HepG2 (cell line): ENCODE measurements around the gene ATP6V1C2. TPM values are rescaled to one million over a fixed set of nuclear protein-coding genes. Genes with fewer than 3 reads are reported as not detected.
A peak's percentile ranks its signal among the peaks of the same experiment; 100 is the strongest.

ENCODE experiments used
- BORCS8-MEF2B ChIP-seq: sonication (generic); formaldehyde crosslinking; IDR thresholded peaks from 2 replicates; pipeline ENCODE4 v1.8.0; 2022; ENCODE audit warnings: mild to moderate bottlenecking, missing genetic modification reagents
- CEBPB ChIP-seq: IDR thresholded peaks from 2 replicates; pipeline ENCODE4 v1.6.1; 2011; ENCODE audit warnings: low read depth, low read length, improper control_type of control experiment, borderline replicate concordance
- CEBPG ChIP-seq: IDR thresholded peaks from 2 replicates; pipeline ENCODE4 v1.6.1; 2016
- CREM ChIP-seq, 2 experiments: sonication (generic) in 1 of 2; formaldehyde crosslinking in 1 of 2; IDR thresholded peaks; 2 replicates each; pipeline versions ENCODE4 v1.4.0 to v1.6.1; 2016 to 2020; ENCODE audit warnings: antibody characterized with exemption in 1 of 2, mild to moderate bottlenecking in 1 of 2, missing genetic modification reagents in 1 of 2
- DR1 ChIP-seq: sonication (generic); formaldehyde crosslinking; IDR thresholded peaks from 2 replicates; pipeline ENCODE4 v1.8.0; 2021; ENCODE audit warnings: mild to moderate bottlenecking, missing genetic modification reagents, inconsistent platforms
- MIXL1 ChIP-seq: IDR thresholded peaks from 2 replicates; pipeline ENCODE4 v1.6.1; 2016
- NFE2L1 ChIP-seq: sonication (generic); formaldehyde crosslinking; IDR thresholded peaks from 2 replicates; pipeline ENCODE4 v1.4.0; 2020; ENCODE audit warnings: missing genetic modification reagents, mild to moderate bottlenecking, borderline replicate concordance
- RNF219 ChIP-seq: sonication (generic); formaldehyde crosslinking; IDR thresholded peaks from 2 replicates; pipeline ENCODE4 v1.5.0; 2020; ENCODE audit warnings: mild to moderate bottlenecking, missing genetic modification reagents
- SMAD9 ChIP-seq: sonication (generic); formaldehyde crosslinking; IDR thresholded peaks from 2 replicates; pipeline ENCODE4 v1.5.1; 2020; ENCODE audit warnings: mild to moderate bottlenecking, missing genetic modification reagents
- SOX13 ChIP-seq, 3 experiments: fragments of 450-650 bp in 1 of 3; sonication (generic) in 1 of 3; formaldehyde crosslinking in 1 of 3; IDR thresholded peaks in 2 of 3; conservative IDR thresholded peaks in 1 of 3; 2 replicates each; pipeline versions ENCODE4 v1.5.0 to v1.6.1; 2016 to 2020; ENCODE audit warnings: antibody characterized with exemption in 1 of 3, mild to moderate bottlenecking in 1 of 3, missing compliant biosample characterization in 1 of 3, missing genetic modification reagents in 1 of 3, moderate library complexity in 1 of 3
- SP2 ChIP-seq: sonication (generic); formaldehyde crosslinking; IDR thresholded peaks from 2 replicates; pipeline ENCODE4 v1.5.1; 2020; ENCODE audit warnings: mild to moderate bottlenecking, missing genetic modification reagents
- SRSF9 ChIP-seq: fragments of 200-400 bp; formaldehyde crosslinking; IDR thresholded peaks from 2 replicates; pipeline ENCODE4 v1.6.1; 2018; ENCODE audit warnings: borderline replicate concordance, mild to moderate bottlenecking, low read depth, low read length; ENCODE audit not compliant: insufficient read depth, poor library complexity, severe bottlenecking
- TAF15 ChIP-seq: fragments of 200-400 bp; formaldehyde crosslinking; IDR thresholded peaks from one replicate; pipeline ENCODE4 v1.6.1; 2018; ENCODE audit warnings: mild to moderate bottlenecking, low read depth, low read length; ENCODE audit not compliant: poor library complexity, severe bottlenecking
- ZFX ChIP-seq: sonication (generic); formaldehyde crosslinking; IDR thresholded peaks from 2 replicates; pipeline ENCODE4 v1.4.0; 2020; ENCODE audit warnings: mild to moderate bottlenecking, low read depth, missing genetic modification reagents, moderate library complexity
- ZKSCAN8 ChIP-seq: IDR thresholded peaks from 2 replicates; pipeline ENCODE4 v1.6.1; 2016; ENCODE audit warnings: borderline replicate concordance, missing genetic modification reagents, missing compliant biosample characterization
- ZMYM2 ChIP-seq: sonication (generic); formaldehyde crosslinking; IDR thresholded peaks from 2 replicates; pipeline ENCODE4 v1.8.0; 2022; ENCODE audit warnings: mild to moderate bottlenecking, missing genetic modification reagents
- ZNF451 ChIP-seq: sonication (generic); formaldehyde crosslinking; IDR thresholded peaks from 2 replicates; pipeline ENCODE4 v1.5.0; 2020; ENCODE audit warnings: mild to moderate bottlenecking, missing genetic modification reagents
- ZNF512B ChIP-seq: sonication (generic); formaldehyde crosslinking; IDR thresholded peaks from 2 replicates; pipeline ENCODE4 v1.5.1; 2020; ENCODE audit warnings: missing genetic modification reagents, mild to moderate bottlenecking, borderline replicate concordance
- ZNF7 ChIP-seq: IDR thresholded peaks from 2 replicates; pipeline ENCODE4 v1.6.1; 2016; ENCODE audit warnings: missing biosample characterization, missing genetic modification reagents
- polyA plus RNA-seq, 8 experiments: library from polyadenylated mRNA; depleted of rRNA in 3 of 8; stranded (reverse) in 7 of 8; unstranded in 1 of 8; fragments of >200 nt; fragmentation: Illumina TruSeq in 4 of 8; extraction: Trizol in 4 of 8; gene quantifications; 2 replicates each; pipeline versions ENCODE4 v1.2.1 to v1.2.3, GENCODE V29; 2011 to 2016; ENCODE audit warnings: low read depth in 4 of 8, missing spikeins in 1 of 8, mixed read lengths in 1 of 8; ENCODE audit not compliant: insufficient read depth in 1 of 8
- total RNA-seq, 5 experiments: library from RNA; depleted of rRNA; stranded (reverse); fragments of >200 nt; fragmentation: Illumina TruSeq; extraction: Trizol; gene quantifications; 2 replicates each; pipeline ENCODE4 v1.2.3, GENCODE V29; 2016; ENCODE audit warnings: low read depth in 1 of 5
- TF ChIP-seq, protein P1 (sequence below): sonication (generic); formaldehyde crosslinking; IDR thresholded peaks from 2 replicates; pipeline ENCODE4 v1.4.0; 2020; ENCODE audit warnings: mild to moderate bottlenecking, missing genetic modification reagents

The ATP6V1C2 gene
- total and polyA plus RNA-seq, 2 of the 13 experiments (the other 11 are each of a cell fraction or from before 2014, with no cell fraction given) = 0.04 to 0.29 TPM

- TF ChIP-seq SP2 (CRISPR knock-in tag) (no peak), NFE2L1 (no peak), CREM (IDR thresholded peaks at IDR 0.05) (no peak), CREM (CRISPR knock-in tag; IDR thresholded peaks at IDR 0.05) (no peak), CEBPG (CRISPR knock-in tag) (no peak), CEBPB (no peak), ZNF7 (CRISPR knock-in tag) (no peak), DR1 (CRISPR knock-in tag) (no peak), MIXL1 (CRISPR knock-in tag) (no peak), SOX13 (IDR thresholded peaks at IDR 0.05) (no peak), SOX13 (CRISPR knock-in tag; conservative IDR thresholded peaks at IDR 0.05 in 1 of 2, IDR thresholded peaks at IDR 0.05 in 1 of 2) (no peak), ZFX (CRISPR knock-in tag) (peak; percentile 32; the same call in 1 of the 2 replicates), ZKSCAN8 (no peak), ZMYM2 (CRISPR knock-in tag) (no peak), ZNF512B (CRISPR knock-in tag) (no peak), BORCS8-MEF2B (CRISPR knock-in tag) (no peak), RNF219 (CRISPR knock-in tag) (no peak), TAF15 (no peak), ZNF451 (CRISPR knock-in tag) (no peak), SRSF9 (no peak), SMAD9 (CRISPR knock-in tag) (no peak)
- TF ChIP-seq, protein P1, sequence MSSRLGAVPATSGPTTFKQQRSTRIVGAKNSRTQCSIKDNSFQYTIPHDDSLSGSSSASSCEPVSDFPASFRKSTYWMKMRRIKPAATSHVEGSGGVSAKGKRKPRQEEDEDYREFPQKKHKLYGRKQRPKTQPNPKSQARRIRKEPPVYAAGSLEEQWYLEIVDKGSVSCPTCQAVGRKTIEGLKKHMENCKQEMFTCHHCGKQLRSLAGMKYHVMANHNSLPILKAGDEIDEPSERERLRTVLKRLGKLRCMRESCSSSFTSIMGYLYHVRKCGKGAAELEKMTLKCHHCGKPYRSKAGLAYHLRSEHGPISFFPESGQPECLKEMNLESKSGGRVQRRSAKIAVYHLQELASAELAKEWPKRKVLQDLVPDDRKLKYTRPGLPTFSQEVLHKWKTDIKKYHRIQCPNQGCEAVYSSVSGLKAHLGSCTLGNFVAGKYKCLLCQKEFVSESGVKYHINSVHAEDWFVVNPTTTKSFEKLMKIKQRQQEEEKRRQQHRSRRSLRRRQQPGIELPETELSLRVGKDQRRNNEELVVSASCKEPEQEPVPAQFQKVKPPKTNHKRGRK (CRISPR knock-in tag) = no peak
These were observed 110.9 kb downstream of the ATP6V1C2 start (continued) for GRCh38 chr2:10832203-10832936.
